Activated T-cell treated with anti-CD3 and anti-CD28 coated beads, Interleukin-2, amount 50 U/mL, for 1 hour (primary cell): ENCODE results near the gene ZNF485.
A peak's percentile ranks its signal among the peaks of the same experiment; 100 is the strongest.
"Not testable (repeated sequence)": the region's sequence is repeated elsewhere in the genome, so short reads cannot be mapped to it uniquely, and the experiment has no call there.

Source experiments
- DNase-seq: peaks from one replicate; pipeline ENCODE4 v3.0.0-alpha.2; 2020

ZNF485 gene

DNA sequence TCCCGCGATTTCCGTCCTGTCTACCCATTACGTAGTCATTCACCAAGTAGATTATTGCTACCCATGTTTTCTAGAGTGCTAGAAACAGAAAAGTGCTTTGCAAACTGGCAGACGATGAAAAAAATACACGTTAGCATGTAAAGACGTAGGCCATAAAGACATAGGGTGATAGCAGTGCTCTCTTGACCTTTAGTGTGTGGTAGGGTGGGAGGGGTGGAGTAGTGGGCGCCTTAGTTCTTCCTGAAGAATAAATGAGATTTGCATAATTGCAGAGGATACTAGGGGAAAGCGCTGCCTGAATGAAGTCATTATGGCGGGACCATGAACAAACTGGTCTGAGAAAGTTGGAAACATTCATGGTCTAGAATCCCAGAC, 948 bp downstream of the ZNF485 start:
- DNase-seq = no peak

DNA sequence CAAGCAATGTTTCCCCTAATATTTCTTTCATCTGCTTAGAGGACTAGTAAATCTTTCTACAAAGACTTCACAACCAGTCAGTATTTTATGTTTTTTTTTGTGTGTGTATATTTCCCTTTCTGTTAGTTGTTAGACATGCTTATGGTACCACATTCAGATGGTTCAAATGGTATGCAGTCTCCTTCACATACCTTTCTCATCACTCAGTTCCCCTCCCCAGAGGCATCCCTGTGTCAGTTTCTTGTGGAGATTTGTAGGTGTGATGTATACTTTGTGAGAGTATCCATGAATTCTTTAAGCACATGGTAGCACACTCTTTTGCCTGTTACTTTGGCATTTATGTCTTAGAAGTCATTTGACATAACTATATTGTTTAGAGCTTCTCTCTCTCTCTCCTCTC, 4.4 kb downstream of the ZNF485 start:
- no peak for DNase-seq

DNA sequence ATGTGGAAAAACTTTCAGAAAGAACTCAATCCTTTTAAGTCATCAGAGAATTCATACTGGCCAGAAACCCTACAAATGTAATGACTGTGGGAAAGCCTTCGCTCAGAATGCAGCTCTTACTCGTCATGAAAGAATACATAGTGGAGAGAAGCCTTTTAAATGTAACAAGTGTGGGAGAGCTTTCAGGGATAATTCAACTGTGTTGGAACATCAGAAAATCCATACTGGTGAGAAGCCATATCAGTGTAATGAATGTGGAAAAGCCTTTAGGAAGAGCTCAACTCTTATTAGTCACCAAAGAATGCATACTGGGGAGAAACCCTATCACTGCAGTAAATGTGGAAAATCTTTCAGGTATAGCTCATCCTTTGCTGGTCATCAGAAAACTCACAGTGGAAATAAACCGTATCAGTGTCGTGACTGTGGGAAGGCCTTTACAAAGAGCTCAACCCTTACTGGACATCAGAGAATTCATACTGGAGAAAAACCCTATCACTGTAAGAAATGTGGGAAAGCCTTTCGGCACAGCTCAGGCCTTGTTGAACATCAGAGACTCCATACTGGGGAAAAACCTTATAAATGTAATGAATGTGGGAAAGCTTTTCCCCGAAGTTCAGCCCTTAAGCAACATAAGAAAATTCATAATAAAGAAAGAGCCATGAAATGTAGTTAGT, 10.6 kb downstream of the ZNF485 start:
- DNase-seq = no peak

DNA sequence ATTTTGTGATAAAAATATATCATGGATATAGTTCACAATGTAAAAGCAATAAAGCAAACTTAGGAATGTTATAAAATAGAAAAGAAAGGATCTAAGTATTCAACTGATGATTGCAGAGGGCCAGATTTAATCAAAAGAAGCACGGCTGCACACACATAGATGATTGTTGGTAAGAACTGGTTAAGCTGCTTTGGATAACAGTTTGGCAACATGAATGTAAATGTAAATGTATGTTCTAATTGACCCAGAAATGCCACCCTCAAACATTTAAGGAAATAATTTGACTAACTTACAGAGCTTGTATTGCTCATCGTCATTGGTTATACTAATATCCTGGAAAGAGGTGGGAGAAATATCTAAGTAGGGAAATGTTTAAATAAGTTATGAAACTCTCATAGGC, 13.1 kb downstream of the ZNF485 start:
- DNase-seq = no peak

DNA sequence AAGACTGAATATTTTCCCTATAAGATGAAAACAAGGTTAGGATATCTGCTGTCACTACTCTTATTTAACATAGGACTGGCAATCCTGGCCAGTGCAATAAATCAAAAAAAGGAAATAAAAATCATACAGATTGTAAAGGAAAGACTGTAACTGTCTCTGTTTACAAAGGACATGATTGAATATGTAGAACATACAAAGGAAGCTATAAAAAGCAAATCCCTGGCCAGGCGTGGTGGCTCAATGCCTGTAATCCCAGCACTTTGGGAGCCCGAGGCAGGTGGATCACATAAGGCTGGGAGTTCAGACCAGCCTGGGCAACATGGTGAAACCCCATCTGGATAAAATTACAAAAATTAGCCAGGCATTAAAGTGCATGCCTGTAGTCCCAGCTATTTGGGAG, 15.8 kb downstream of the ZNF485 start:
- DNase-seq = no peak

DNA sequence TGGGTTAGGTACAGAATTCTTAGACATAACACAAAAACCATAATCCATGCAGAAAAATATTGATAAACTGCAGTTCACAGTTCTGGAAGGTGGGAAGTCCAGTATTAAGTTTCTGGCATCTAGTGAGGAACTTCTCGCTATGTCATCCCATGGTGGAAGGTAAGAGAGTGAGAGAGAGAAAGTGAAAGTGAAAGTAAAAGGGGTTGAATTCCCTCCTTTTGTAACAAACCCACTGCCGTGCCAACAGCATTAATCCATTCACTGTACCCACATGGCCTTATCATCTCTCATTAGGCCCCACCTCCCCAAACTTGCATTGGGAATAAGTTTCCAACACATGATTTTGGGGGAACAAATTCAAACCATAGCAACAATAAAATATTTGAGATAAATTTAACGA, 17.1 kb downstream of the ZNF485 start:
- DNase-seq = no peak

DNA sequence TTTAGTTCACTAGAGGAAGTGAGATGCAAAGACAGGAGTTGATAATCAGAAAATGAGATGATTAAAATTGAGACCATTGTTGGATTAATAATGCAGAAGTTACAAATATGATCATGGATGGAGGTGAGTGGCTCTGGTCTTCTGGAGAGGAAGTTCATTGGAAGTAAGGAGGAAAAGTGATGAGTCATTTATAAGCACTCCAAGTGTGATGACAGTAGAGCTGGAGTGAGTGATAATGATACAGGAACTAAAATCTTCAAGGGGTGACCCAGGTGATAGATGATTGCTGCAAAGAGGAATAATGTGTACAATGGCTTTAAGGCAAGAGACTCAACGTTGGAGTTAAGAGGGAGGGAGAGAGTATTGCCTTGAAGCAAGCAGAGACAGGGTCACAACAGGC, 21.7 kb downstream of the ZNF485 start:
- no peak for DNase-seq

DNA sequence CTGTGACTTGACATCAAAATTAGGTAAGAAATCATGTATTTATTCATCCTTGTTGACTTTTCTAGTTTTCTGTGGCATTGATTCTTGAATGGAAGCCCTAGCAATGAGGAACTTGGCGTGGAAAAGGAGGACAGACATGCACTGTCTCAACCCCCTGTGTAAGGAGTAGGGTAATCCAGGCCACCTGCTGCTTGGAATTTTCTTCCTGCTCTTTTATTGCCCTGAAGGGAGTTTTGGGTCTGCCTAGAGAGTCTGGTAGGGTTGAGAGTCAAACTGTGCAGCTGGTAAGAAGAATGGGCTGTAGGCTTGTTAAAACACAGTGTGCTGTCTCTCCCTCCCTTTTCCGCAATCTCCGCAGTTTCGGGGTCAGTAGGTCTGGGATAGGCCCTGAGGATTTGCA, 22.7 kb downstream of the ZNF485 start:
- DNase-seq = no peak

DNA sequence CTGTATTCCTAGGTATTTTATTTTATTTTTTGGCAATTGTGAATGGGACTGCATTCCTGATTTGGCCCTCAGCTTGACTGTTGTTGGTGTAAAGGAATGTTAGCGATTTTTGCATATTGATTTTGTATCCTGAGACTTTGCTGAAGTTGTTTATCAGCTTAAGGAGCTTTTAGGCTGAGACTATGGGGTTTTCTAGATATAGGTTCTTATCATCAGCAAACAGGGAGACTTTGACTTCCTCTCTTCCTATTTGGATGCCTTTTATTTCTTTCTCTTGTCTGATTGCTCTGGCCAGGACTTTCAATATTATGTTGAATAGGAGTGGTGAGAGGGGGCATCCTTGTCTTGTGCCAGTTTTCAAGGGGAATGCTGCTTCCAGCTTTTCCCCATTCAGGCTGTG, 29.6 kb downstream of the ZNF485 start:
- not testable (repeated sequence) for DNase-seq

DNA sequence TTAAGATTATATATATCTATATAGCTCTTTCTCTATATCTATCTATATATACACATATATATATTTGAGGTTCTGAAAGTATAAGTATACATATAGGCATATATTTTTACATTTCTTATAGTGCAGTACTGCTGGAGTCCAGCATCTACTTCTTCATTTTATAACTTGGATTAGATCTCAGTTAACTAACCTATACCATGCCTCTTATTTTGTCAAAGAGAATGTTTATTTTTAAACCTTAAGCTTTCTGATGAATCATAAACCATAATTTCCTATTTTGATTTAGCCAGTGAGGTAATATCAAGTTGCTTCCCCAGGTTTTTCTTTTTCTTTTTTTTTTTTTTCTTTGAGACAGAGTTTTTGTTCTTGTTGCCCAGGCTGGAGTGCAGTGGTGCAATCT, 34.4 kb downstream of the ZNF485 start:
- no peak for DNase-seq

DNA sequence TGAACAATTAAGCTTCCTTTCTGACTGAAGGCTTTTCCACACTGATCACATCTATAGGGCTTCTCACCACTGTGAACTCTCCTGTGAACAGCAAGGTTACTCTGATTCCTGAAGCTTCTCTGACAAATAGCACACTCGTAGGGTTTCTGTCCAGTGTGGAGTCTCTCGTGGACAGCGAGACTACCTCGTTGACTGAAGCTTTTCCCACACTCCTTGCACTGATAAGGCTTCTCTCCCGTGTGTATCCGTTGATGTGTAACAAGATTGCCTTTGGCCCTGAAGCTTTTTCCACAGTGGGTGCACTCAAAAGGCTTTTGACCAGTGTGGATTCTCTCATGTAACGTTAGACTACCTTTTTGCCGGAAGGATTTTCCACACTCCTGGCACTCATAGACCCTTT, 38.0 kb downstream of the ZNF485 start:
- DNase-seq = no peak

DNA sequence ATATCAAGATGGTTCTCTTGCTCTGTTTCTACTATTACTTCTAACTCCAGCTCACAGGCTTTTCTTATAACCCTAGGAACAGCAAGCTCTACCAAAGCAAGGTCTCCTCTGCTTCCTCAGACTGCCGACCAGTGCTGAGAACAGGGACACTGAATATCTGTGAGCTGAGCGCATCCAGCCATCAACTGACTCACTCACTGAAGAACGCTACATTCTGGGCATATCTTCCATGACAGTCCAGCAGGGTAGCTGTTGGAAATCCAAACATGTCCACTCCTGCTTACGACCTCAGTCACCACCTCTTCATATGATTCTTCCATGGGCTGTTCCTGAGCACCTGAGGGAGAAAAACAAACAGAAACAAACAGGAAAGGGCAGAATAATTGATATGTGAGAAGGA, 39.6 kb downstream of the ZNF485 start:
- DNase-seq = no peak

DNA sequence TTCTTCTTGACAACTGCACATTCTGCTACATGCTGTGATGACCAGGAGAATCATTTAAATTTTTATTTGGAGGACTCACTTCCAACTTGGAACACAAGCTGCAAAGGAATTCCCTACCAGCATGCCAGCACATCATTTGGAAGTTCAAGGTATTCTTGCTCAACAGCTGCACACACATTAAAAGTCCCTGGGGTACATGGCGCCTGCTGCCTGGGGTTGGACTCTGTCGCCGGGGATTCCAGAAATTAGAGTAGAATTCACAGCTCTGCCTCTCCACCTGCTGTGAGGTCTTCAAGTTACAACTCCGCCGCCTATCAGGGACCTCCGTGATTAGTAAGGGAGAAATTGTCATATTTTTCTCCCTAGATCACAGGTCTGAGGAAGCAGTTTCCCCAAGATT, 41.3 kb downstream of the ZNF485 start:
- DNase-seq = no peak

DNA sequence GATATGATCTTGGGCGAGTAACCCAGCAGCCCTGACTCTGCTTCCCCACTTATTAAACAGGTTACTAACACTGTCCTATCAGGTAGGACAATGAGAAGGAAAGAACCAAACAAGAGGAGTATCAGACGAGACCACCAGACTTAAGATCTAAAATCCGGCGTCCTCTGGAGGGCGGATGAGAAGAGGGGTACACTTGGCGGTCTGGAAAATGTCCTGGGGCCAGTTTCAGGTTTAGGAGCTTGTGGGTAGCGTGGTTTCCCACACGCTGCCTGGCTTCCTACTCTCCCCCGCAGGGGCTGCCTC, 41.8 kb downstream of the ZNF485 start:
- no peak for DNase-seq

DNA sequence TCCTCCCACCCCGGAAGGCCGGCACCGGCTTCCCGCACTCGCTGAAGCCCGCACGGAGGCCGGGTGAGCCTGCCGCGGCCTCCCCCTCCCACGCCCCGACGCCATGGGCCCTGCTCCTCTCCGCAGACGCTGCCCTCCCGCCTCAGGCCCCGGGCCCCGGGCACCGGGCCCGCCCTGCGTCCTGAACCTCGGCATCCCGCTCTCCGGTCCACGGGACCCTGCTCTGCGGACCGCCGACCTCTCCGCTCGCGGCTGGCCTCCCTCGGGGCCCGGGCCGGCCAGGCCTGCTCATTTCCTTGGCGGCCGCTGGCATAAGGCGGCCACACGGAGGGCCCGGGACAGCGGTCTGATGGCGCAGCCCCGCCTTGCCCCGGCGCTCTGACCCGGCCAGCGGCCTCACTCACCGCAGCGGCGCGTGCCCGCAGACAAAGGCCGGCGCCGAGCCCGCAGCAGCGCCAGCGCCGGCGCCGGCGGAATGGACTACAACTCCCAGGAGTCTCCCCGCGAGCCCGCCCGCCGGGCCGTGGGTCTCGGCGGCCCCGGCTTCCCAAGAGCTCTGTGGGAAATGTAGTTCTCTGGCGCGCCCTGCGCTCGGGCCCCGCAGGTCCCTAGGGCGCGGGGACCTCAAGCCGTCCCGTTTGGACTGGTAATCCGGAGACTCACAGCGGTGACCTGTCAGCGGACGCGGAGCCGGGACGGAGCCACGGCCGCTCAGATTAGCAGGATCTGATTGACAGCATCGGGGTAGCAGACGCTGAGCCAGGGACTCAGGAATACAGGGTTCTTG, 42.4 kb downstream of the ZNF485 start, which contains the start of gene ZNF32:
ZNF32 (minus strand) TSS at position 484 of the 787 bp plus-strand sequence. CDS start 2,748 bp downstream, outside the sequence.
- DNase-seq = peak; percentile 85

DNA sequence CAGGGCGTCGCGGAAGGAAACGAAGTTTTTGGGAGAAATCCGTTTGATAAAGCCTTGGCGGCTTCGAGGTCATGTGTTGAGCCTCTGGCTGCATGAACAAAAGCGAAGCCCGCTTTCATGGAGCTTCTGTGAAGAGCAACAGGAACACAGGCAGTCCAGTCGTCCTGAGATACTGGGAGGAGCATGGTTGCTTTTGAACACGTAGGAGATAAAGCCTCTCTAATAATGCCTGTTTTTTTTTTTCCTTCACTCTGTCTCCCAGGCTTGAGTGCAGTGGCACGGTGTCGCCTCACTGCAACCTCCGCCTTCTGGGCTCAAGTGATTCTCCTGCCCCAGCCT, 42.9 kb downstream of the ZNF485 start:
- DNase-seq = no peak

DNA sequence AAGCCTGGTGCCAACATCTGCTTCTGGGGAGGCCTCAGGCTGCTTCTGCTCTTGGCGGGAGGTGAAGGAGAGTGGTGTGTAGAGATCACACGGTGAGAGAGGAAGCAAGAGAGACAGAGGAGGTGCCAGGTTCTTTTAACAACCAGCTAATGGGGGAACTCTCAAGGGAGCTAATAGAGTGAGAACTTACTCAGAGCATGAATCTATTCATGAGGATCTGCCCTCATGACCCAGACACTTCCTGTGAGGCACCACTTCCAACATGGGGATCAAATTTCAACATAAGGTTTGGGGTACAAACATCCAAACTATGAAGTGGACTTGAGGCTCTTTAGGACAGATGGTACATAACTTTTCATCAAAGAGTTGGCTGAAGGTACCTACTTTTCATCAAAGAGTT, 47.5 kb downstream of the ZNF485 start:
- DNase-seq = no peak

DNA sequence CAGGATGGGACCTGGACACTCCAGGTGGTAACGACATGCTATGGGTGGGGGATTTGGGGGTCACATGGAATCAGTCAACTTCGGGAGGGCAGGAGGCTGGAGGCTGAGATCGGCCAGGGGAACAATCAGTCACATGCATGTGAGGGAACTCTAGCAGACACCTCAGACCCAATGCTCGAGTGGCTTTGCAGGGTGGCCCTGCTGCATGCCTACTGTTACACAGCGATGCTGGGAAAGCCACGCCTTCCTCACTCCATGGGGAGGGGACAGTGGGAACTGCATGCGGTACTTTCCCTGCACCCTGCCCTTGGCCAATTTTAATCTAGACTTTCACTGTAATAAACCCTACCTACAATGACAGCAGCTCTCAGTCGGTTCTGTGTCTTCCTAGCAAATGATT, 49.1 kb downstream of the ZNF485 start:
- no peak for DNase-seq

DNA sequence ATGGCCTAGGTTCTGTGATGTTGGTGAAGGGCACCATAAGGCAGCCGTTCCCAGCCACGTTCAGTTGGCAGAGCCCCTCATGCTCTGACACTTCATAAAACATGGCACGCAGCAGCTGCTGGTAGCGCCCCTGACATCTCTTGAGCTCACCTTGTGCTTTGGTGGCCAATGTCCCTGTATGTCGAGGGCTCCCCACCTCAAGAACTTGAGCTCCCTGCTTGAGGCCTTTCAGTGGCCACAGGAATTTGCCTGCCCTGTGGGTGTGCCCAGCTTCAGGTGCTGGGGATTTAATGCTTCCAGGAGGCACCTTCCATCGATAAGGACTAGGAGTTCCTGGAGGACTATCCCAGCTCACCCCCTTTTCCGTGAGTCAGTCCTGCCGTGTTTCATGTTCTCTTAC, 52.0 kb downstream of the ZNF485 start:
- no peak for DNase-seq

DNA sequence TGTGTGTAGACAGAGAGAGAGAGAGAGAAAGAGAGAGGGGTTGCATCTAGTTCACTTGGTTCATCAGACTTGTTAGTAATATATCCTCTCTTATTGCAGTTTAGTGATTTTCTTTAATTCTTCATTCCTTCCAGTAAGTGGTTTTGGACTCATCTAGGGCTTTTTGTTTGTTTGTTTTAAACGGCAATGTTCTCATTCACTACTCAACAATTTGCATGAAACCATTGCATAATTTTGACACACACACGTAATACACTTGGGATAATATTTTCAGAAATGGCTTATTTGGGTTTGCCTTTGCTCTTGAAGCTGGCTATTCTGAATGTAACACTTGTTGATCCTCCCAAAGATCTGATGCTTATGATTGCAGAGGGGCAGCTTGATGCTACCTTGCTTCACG, 58.8 kb downstream of the ZNF485 start:
- no peak for DNase-seq

DNA sequence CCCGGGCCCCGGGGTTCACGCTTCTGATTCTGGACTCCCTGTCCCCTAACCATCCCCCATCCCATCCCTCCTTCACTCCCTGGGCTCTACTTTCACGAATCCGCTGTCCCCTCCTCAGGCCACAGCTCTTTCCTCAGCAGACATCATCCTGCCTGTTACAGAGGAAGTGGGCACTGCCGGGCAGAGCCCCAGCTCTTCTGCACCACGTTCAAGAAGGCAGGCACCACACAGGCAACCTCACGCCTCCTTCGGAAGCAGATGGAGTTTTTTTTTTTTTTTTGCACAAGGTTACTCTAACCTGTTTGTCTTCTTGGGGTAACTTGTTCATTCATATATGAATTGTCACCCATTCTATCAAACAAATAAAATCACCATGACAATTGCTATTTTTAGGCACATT, 60.3 kb downstream of the ZNF485 start:
- no peak for DNase-seq

DNA sequence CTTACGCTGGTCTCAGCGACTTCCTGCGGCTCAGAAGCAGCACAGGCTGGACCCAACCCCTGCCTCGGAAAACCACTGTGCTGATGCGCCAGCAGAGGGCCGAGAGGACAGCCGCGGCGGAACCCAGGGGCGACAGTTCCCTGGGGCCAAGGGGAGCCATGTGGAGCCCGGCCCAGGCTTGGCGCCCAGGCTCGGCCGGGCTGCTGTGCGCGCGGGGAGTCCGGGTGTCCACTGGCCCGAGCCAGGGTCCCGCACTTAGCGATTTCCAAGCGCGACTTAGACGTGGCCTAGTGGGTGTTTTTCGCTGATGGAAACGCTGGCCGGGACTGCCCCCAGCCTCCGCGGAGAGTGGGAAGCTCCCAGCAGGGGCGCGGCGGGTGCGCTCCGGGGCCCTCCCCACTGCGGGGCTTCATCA, 61.1 kb downstream of the ZNF485 start:
- no peak for DNase-seq
